Omental fat pad (tissue), 4 donors: ENCODE results near the gene EHD3. TPM values are rescaled to one million over a fixed set of nuclear protein-coding genes. Genes with fewer than 3 reads are reported as not detected.

Source experiments
- ATAC-seq: fragments of 150-250 bp; one replicate; pipeline ENCODE4 v1.9.1; 2016; ENCODE audit warnings: mild to moderate bottlenecking, moderate library complexity; ENCODE audit not compliant: low FRiP score
- DNase-seq: peaks from one replicate; pipeline ENCODE4 v3.0.0-alpha.2; 2019; ENCODE audit warnings: low spot score
- CTCF ChIP-seq, 3 donors: fragments of 450-650 bp; IDR thresholded peaks; one replicate each; pipeline ENCODE4 v1.5.1; 2016 to 2017; ENCODE audit warnings: antibody characterized with exemption in 3 of 3, mild to moderate bottlenecking in 3 of 3, moderate library complexity in 2 of 3
- total RNA-seq, 4 donors: library from RNA; depleted of rRNA; stranded (reverse); fragments of >200 nt; gene quantifications; one replicate each; pipeline ENCODE4 v1.1.0, GENCODE V29; 2016

EHD3 gene
- total RNA-seq, 4 donors from 2014 or later, result 3.1 to 5.2 (median 3.6) TPM

- DNase-seq (no peak), ATAC-seq (no peak)
- TF ChIP-seq CTCF (IDR thresholded peaks at IDR 0.05), result no peak
Measured at GRCh38 chr2:31284107-31284506, 50.2 kb downstream of the EHD3 start.

- TF ChIP-seq CTCF (IDR thresholded peaks at IDR 0.05), result no peak
- ATAC-seq (no peak), DNase-seq (no peak)
Measured at GRCh38 chr2:31286230-31286629, 52.3 kb downstream of the EHD3 start.

GRCh38 chr2:31286961-31287550 lies 53.1 kb downstream of the EHD3 start:
- ATAC-seq, result no peak
- no peak for DNase-seq
- no peak for TF ChIP-seq CTCF (IDR thresholded peaks at IDR 0.05)

- TF ChIP-seq CTCF (IDR thresholded peaks at IDR 0.05), result no peak
- DNase-seq, result no peak
- no peak for ATAC-seq
Measured at GRCh38 chr2:31287654-31288053, 53.7 kb downstream of the EHD3 start.

GRCh38 chr2:31294196-31294595 lies 60.2 kb downstream of the EHD3 start:
- no peak for DNase-seq
- TF ChIP-seq CTCF (IDR thresholded peaks at IDR 0.05), result no peak
- ATAC-seq, result no peak

GRCh38 chr2:31296641-31297287 lies 62.8 kb downstream of the EHD3 start:
- ATAC-seq (no peak), DNase-seq (no peak)
- no peak for TF ChIP-seq CTCF (IDR thresholded peaks at IDR 0.05)

- no peak for ATAC-seq
- no peak for DNase-seq
- no peak for TF ChIP-seq CTCF (IDR thresholded peaks at IDR 0.05)
Measured at GRCh38 chr2:31297751-31298150, 63.8 kb downstream of the EHD3 start.
